Muscle layer of duodenum (tissue), 2 donors: ENCODE data around the gene PORCN.
"Not testable (repeated sequence)": the region's sequence is repeated elsewhere in the genome, so short reads cannot be mapped to it uniquely, and the experiment has no call there.

Experiments used
- H3K27ac ChIP-seq: one replicate; pipeline ENCODE4 v1.7.0; 2013; ENCODE audit warnings: mild to moderate bottlenecking, low read length
- H3K27me3 ChIP-seq: one replicate; pipeline ENCODE4 v1.7.0; 2013; ENCODE audit warnings: low read depth, mild to moderate bottlenecking, control low read depth, low read length
- H3K36me3 ChIP-seq, 2 donors: one replicate each; pipeline ENCODE4 v1.7.0; 2013; ENCODE audit warnings: low read length in 2 of 2, control low read depth in 1 of 2, mild to moderate bottlenecking in 1 of 2; ENCODE audit not compliant: insufficient read depth in 2 of 2, control insufficient read depth in 1 of 2
- H3K4me1 ChIP-seq, 2 donors: one replicate each; pipeline ENCODE4 v1.7.0; 2013; ENCODE audit warnings: low read length in 2 of 2, mild to moderate bottlenecking in 2 of 2, control low read depth in 1 of 2, moderate library complexity in 1 of 2; ENCODE audit not compliant: insufficient read depth in 2 of 2, control insufficient read depth in 1 of 2
- H3K4me3 ChIP-seq, 2 donors: one replicate each; pipeline ENCODE4 v1.7.0; 2013; ENCODE audit warnings: low read length in 2 of 2, low read depth in 1 of 2, mild to moderate bottlenecking in 1 of 2
- H3K9me3 ChIP-seq, 2 donors: one replicate each; pipeline ENCODE4 v1.7.0; 2013; ENCODE audit warnings: low read length in 2 of 2, control low read depth in 1 of 2, mild to moderate bottlenecking in 1 of 2; ENCODE audit not compliant: control insufficient read depth in 1 of 2
- donor health status: healthy.

The PORCN gene

GRCh38 chrX:48523682-48524081 is 14.9 kb downstream of the PORCN start:
- Histone ChIP-seq H3K27me3 (no peaks in the 10 kb centered on the region), H3K4me1 (no peaks in the 10 kb centered on the region), H3K36me3 (peaks cover 5 to 10% of the 10 kb centered on the region in 2 donors), H3K9me3 (no peaks in the 10 kb centered on the region), H3K27ac (no peak overlapping the region), H3K4me3 (no peak overlapping the region)

GRCh38 chrX:48525853-48526252 is 17.1 kb downstream of the PORCN start:
- H3K36me3 ChIP-seq, result peaks cover 5 to 10% of the 10 kb centered on the region in 2 donors
- H3K9me3 ChIP-seq, H3K27ac ChIP-seq, H3K4me3 ChIP-seq, H3K27me3 ChIP-seq, H3K4me1 ChIP-seq: not testable (repeated sequence)

GRCh38 chrX:48530736-48531135 is 21.9 kb downstream of the PORCN start:
- no peak overlapping the region for H3K4me3 ChIP-seq
- no peaks in the 10 kb centered on the region for H3K4me1 ChIP-seq
- H3K36me3 ChIP-seq, result peaks cover 5 to 10% of the 10 kb centered on the region in 2 donors
- no peaks in the 10 kb centered on the region for H3K27me3 ChIP-seq
- H3K9me3 ChIP-seq, result no peaks in the 10 kb centered on the region
- H3K27ac ChIP-seq, result no peak overlapping the region

DNA sequence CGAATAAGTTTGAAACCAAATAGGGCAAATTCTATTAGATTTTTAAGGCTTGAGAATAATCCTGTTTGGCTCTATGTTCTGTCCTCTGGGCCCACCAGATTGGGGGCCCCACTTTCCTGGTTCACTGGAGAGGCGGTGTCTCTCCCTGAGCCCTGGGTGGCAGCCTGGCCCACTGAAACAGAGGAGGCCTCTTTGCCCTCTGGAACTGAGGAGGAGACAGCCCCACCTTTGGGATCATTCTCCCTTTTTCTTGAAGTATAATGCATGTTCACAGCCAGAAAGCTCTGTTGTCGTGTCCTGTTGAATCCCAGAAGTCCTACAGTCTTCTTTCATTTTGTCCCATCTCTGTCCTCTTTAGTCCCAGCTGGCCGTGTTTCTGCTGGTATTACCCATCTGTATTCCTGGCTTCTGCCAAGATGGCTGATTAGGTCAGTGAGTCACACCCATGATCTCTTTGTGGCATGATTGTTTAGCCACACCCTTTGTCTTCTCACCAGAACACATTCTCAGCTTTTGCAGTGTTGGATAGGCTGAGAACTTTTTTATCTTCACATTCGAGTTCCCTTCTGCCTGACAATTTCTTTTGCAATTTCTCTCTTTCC is 22.7 kb downstream of the PORCN start:
- Histone ChIP-seq H3K27ac (no peak overlapping the region), H3K9me3 (no peaks in the 10 kb centered on the region), H3K4me3 (no peak overlapping the region), H3K36me3 (peaks cover 5 to 10% of the 10 kb centered on the region in 2 donors), H3K27me3 (no peaks in the 10 kb centered on the region), H3K4me1 (no peaks in the 10 kb centered on the region)

DNA sequence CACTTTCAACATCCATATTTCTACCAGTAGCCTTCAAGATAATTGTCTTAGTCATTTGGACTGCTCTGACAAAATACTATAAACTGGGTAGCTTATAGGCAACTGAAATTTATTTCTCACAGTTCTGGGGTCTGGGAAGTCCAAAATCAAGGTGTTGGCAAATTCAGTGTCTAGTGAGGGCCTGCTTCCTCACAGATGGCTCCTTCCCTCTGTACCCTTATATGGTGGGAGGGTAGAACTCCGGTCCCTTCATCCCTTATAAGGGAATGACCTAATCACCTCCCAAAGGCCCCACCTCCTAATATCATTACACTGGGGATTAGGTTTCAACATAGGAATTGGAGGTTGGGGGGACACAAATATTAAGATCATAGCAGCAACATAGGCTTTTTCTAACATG is 23.4 kb downstream of the PORCN start:
- Histone ChIP-seq H3K4me1 (no peaks in the 10 kb centered on the region), H3K27me3 (no peaks in the 10 kb centered on the region), H3K9me3 (no peaks in the 10 kb centered on the region), H3K4me3 (no peak overlapping the region), H3K27ac (no peak overlapping the region), H3K36me3 (peaks cover 2% of the 10 kb centered on the region in 2 donors)

DNA sequence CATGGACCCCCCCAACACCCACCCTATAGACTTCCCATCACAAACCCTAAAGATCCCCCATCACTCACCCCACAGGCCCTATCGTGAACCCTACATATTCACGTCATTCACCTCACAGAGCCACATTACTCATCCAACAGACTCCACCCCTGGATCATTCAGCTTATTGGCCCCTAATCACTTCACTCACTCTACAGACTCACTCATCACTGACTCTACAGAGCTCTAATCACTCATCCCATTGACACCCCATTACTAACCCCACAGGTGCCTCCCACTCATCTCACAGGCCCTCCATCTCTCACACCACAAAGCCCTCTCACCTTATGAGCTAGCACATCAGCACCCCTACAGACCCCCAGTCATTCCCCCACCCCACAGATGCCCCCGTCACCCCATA is 24.4 kb downstream of the PORCN start:
- Histone ChIP-seq H3K27ac (no peak overlapping the region), H3K4me3 (no peak overlapping the region), H3K27me3 (no peaks in the 10 kb centered on the region), H3K4me1 (no peaks in the 10 kb centered on the region), H3K9me3 (no peaks in the 10 kb centered on the region), H3K36me3 (no peaks in the 10 kb centered on the region)

DNA sequence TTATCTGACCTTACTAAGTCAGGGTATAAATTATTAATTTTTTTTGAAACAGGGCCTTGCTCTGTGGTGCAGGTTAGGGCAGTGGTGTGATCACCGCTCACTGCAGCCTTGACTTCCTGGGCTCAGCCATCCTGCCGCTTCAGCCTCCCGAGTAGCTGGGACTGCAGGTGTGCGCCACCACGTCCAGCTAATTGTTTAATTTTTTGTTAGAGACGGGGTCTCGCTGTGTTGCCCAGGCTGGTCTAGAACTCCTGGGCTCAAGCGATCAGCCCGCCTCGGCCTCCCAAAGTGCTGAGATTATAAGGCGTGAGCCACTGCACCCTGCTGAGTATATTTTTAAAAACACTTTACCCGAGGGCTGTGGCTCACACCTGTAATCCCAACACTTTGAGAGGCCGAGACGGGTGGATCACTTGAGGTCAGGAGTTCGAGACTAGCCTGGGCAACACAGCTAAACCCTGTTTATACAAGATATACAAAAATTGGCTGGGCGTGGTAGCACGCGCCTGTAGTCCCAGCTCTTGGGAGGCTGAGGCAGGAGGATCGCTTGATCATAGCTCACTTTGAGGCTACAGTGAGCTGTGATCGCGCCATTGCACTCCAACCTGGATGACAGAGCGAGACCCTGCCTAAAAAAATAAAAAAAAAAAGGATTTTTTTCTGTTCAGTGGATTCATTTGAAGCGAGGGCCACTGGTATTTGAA is 30.0 kb downstream of the PORCN start:
- Histone ChIP-seq H3K27ac (peak overlapping the region; percentile 23), H3K27me3 (no peaks in the 10 kb centered on the region), H3K4me1 (peaks cover 3 to 4% of the 10 kb centered on the region in 2 donors), H3K36me3 (no peaks in the 10 kb centered on the region), H3K4me3 (peak overlapping the region in 1 of 2 donors; percentile 68), H3K9me3 (no peaks in the 10 kb centered on the region)

DNA sequence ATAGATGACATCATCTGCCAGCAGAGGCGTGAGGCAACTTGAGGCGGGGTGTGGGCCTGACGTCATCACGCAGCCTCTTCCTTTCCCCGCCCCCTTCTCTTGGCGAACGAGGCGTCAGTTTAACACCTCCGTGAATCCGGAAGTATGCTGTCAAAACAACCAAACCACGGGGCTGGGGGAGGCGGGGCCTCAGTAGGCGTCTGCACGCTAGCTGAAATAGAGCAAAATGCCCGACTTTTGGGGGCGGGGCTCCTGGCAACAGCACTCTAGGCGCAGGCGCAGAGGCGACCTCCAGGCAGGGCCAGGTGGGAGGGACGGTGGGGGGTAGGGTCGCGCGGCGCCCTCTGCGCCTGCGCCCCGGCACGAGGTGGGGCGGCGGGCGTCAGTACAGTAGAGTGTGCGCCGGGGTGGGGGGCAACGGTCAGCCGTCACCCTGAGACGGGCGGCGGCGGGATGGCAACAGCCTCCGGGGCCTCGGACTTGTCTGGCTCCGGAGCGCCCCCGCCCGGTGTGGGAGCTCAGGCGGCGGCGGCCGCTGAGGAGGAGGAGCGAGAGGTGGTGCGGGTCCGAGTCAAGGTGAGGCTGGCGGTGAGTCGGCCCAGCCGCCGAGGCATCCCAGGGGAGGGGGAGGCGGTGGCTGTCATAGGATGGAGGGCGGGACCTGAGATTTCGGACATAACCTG is 30.7 kb downstream of the PORCN start, which contains the start of gene TBC1D25:
Gene TBC1D25 (plus strand): TSS at position 370 of the 683 bp plus-strand sequence. CDS start 84 bp downstream, at position 454.
- peak within 1 kb of the TSS; percentile 61 to 68 for H3K4me3 ChIP-seq
- H3K27ac ChIP-seq, result peak within 1 kb of the TSS; percentile 60
- H3K9me3 ChIP-seq, result no peaks in the 10 kb centered on the region
- no peaks in the 10 kb centered on the region for H3K36me3 ChIP-seq
- H3K4me1 ChIP-seq, result peaks cover 3 to 4% of the 10 kb centered on the region in 2 donors
- no peaks in the 10 kb centered on the region for H3K27me3 ChIP-seq

GRCh38 chrX:48540028-48540375 is 31.2 kb downstream of the PORCN start:
- Histone ChIP-seq H3K27me3 (no peaks in the 10 kb centered on the region), H3K36me3 (peaks cover 4 to 5% of the 10 kb centered on the region in 2 donors), H3K27ac (peak overlapping the region; percentile 60), H3K4me3 (peak overlapping the region; percentile 61 to 68), H3K4me1 (peaks cover 3 to 4% of the 10 kb centered on the region in 2 donors), H3K9me3 (no peaks in the 10 kb centered on the region)

- peak overlapping the region; percentile 60 for H3K27ac ChIP-seq
- H3K4me3 ChIP-seq, result peak overlapping the region; percentile 61 to 68
Measured at GRCh38 chrX:48540480-48540879, 31.7 kb downstream of the PORCN start.

DNA sequence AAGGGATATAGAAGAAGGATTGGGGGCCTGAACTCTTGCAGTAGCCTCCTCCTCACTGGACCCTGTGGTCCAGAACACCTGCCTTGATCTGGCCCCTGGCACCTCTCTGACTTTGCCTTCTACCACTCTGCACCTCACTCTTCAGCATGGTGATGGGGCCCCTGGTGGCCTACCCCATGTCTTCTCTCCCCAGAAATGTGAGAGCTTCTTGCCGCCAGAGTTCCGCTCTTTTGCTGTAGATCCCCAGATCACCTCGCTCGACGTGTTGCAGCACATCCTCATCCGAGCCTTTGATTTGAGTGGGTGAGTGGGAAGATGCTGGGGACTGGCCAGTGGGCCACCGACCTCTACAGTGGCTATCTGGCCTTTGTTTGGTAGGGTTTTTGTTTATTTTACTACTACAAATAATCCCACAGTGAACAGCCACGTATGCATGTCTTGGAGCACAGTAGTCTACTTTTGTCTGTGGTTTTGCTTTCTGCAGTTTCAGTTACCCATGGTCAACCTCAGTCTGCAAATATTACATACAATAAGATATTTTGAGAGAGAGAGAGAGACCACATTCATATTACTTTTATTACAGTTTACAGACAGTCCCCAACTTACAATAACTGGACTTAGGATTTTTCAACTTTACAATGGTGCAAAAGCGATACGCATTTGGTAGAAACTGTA is 32.5 kb downstream of the PORCN start:
- H3K9me3 ChIP-seq, result no peaks in the 10 kb centered on the region
- H3K4me3 ChIP-seq, result peak overlapping the region in 1 of 2 donors; percentile 68
- peaks cover 5% of the 10 kb centered on the region in 2 donors for H3K36me3 ChIP-seq
- no peaks in the 10 kb centered on the region for H3K27me3 ChIP-seq
- H3K27ac ChIP-seq, result no peak overlapping the region
- H3K4me1 ChIP-seq, result peaks cover 3 to 4% of the 10 kb centered on the region in 2 donors

More at GRCh38 chrX:48540480-48540879, 31.7 kb downstream of the PORCN start:
- Histone ChIP-seq H3K9me3 (no peaks in the 10 kb centered on the region), H3K36me3 (peaks cover 5% of the 10 kb centered on the region in 2 donors), H3K4me1 (peaks cover 3 to 4% of the 10 kb centered on the region in 2 donors), H3K27me3 (no peaks in the 10 kb centered on the region)
